Omental fat pad (tissue), 4 donors: ENCODE measurements around the gene BMP7. TPM values are rescaled to one million over a fixed set of nuclear protein-coding genes. Genes with fewer than 3 reads are reported as not detected.

Experiments used
- ATAC-seq: fragments of 150-250 bp; one replicate; pipeline ENCODE4 v1.9.1; 2016; ENCODE audit warnings: mild to moderate bottlenecking, moderate library complexity; ENCODE audit not compliant: low FRiP score
- DNase-seq: peaks from one replicate; pipeline ENCODE4 v3.0.0-alpha.2; 2019; ENCODE audit warnings: low spot score
- total RNA-seq, 4 donors: library from RNA; depleted of rRNA; stranded (reverse); fragments of >200 nt; gene quantifications; one replicate each; pipeline ENCODE4 v1.1.0, GENCODE V29; 2016
- TF ChIP-seq, protein P1 (sequence below), 3 donors: fragments of 450-650 bp; IDR thresholded peaks; one replicate each; pipeline ENCODE4 v1.5.1; 2016 to 2017; ENCODE audit warnings: antibody characterized with exemption in 3 of 3, mild to moderate bottlenecking in 3 of 3, moderate library complexity in 2 of 3

Gene BMP7
- total RNA-seq, 4 donors from 2014 or later = 0.79 to 5.1 (median 1.7) TPM

DNA sequence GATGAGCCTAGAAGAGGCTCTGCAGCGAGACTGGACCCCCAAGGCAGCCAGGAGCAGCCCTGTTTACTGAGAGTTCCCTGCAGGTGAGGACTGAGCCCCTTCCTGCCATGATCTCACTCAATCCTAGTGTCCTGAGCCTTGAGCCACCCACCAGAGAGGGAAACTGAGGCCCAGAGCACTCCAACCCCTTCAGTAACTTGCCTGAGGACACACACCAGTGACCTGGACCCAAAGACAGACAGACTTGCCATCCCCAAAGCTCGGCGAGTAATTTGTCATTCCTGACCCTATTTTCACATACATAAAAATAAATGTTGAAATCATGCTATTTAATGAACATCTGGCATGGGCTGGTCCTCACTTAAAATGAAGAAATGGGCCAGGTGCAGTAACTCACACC lies 16.7 kb downstream of the BMP7 start:
- TF ChIP-seq, protein P1, sequence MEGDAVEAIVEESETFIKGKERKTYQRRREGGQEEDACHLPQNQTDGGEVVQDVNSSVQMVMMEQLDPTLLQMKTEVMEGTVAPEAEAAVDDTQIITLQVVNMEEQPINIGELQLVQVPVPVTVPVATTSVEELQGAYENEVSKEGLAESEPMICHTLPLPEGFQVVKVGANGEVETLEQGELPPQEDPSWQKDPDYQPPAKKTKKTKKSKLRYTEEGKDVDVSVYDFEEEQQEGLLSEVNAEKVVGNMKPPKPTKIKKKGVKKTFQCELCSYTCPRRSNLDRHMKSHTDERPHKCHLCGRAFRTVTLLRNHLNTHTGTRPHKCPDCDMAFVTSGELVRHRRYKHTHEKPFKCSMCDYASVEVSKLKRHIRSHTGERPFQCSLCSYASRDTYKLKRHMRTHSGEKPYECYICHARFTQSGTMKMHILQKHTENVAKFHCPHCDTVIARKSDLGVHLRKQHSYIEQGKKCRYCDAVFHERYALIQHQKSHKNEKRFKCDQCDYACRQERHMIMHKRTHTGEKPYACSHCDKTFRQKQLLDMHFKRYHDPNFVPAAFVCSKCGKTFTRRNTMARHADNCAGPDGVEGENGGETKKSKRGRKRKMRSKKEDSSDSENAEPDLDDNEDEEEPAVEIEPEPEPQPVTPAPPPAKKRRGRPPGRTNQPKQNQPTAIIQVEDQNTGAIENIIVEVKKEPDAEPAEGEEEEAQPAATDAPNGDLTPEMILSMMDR (IDR thresholded peaks at IDR 0.05) = no peak
- ATAC-seq (no peak), DNase-seq (no peak)

DNA sequence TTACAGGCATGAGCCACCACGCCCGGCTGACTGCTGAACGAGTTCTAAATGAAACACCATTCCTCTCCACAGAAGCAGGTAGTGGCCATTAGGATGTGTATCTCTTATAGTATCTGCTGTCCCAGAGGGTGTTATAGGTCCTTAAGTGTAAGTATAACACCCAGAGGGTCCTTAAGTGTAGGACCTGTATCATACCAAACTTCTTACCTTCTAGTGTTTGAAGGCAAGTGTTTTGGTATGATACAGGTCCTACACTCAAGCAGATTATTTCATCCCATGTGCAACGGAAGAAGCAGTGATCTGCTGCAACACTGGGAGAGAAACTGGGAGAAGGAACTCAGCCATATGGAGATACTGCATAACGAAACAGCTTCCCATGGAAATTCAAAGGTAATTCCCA lies 17.4 kb downstream of the BMP7 start:
- ATAC-seq (no peak), DNase-seq (no peak)
- TF ChIP-seq, protein P1 (IDR thresholded peaks at IDR 0.05) = no peak

DNA sequence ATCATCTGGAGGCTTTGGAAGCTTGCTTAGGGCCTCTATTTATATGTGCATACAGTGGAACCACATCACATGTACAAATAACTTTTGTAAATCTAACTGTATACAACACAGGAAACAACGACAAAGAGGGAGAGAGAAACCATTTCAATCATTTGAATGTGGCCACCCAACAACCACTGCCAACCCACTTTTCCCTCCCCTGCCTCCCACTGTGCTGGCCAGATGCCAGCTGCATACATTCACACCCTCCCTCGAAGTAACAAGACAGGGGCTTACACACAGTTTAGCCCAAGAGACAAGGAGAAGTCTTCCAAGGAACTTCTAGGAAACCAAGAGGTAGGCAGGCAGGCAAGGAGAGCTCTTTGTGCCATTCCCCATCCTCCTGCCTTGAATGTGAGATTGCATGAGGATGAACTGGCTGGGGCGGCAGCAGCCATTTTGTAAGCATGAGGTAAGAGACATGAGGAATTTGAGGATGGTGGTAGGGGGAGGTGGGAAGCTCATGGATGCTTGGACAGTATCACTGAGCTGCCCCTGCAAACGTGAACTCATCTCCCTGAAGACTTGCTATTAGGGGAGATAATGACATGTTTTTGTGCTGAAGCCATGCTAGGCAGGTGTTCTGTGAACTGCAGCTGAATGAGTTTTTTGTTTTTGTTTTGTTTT lies 18.2 kb downstream of the BMP7 start:
- ATAC-seq (no peak), DNase-seq (no peak)
- TF ChIP-seq, protein P1 (IDR thresholded peaks at IDR 0.05) = no peak

DNA sequence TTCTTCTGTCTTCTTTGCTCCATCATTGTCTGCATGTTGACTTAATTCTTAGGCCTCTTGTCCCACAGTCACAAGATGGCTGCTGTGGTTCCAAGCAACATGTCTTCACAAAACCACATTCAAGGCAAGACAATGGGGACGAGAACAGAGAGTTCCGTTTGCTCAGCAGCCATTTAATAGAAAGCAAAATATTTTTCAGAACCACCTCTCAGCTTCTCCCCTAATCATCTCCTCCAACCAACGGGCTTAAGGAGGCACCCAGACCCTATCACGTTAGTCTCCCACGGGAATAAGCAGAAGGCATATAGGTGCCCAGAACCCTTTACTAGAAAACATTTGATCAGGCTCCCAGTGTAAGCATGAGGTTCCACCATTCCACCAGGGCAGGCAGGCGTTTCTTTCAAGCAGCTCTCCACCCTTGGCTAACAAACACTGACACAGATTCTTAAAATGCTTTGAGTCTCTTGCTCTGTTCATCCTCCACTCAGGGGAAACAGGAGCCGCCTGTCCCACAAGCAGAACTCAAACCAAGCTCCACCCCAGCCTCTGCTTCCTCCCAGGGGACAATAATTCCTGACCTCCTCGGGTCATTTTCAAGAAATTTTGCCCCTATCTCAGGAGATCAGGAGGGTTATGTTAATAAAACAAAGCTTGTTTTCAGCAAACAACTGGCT lies 19.0 kb downstream of the BMP7 start:
- DNase-seq = no peak
- TF ChIP-seq, protein P1 (IDR thresholded peaks at IDR 0.05) = no peak
- ATAC-seq = no peak

DNA sequence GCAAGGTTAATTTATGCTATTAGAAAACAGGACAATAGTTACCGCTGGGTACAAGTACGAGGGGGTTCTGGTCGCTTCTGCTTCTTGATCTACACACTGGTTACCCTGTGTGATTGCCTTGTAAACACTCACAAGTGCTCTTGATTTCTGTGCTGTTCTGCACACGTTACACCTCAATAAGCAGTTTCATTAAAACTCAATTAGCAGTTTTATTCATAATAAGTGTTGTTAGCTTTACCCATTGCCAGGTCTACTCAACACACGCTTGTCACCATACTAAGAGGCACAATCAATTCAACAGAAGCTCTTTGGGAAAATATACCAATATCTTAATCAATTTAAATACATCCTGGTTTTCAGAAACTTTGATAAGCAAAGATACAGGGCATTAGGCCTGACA lies 20.4 kb downstream of the BMP7 start:
- DNase-seq = no peak
- ATAC-seq = no peak
- TF ChIP-seq, protein P1 (IDR thresholded peaks at IDR 0.05) = no peak

DNA sequence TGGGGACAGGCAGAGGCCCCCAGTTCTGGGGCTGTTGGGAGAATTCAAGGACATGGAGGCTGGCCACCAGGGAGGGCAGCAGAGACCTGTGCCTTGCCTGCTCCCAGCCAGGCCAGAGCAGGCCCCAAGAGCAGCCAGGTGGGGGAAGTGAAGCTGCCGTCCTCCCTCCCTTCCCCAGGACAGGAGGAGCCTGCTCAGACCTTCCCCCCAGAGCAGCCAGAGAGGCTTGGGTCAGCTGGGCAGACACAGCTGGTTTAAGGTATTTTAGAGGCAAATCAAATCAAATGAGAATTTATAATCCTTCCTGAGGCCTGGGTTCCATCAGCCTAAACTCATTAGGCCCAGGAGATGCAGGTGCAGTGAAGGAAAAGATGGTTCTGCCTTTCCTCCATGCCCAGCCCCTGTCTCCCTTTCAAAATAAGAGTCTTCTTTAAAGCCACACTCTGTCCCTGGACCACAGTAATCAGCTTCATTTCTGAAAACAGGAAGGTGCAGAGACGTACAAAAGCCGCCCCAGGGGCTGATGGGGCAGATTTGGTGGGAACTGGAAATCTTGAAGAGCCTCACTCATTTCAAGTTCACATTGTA lies 21.7 kb downstream of the BMP7 start:
- ATAC-seq = peak; percentile 33
- DNase-seq = no peak
- TF ChIP-seq, protein P1 (IDR thresholded peaks at IDR 0.05) = no peak

DNA sequence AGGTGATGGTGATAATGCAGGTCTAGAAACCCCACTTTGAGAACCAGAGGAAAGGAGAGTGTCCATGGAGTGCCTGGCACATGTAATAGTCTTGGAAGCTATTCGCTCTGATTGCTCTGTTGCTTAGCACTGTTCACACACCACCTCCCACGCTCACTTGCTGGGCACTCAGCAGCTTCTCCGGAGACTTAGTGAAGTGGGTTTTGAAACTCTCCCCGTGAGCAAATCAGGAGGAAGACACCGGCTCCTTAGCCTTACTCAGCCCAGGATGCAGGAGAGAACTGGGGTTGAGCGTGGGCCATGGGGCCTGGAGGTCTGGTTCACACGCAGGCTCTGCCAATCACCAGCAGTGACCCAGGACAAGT lies 22.2 kb downstream of the BMP7 start:
- TF ChIP-seq, protein P1 (IDR thresholded peaks at IDR 0.05) = no peak
- DNase-seq (no peak), ATAC-seq (peak; percentile 92)
